ENCODE data around the gene CLRN3.

CLRN3 gene

GRCh38 chr10:127873901-127874470 is 18.8 kb downstream of the CLRN3 start:
- H3K4me1 ChIP-seq (ENCODE audit: insufficient read depth, low read length, poor library complexity, severe bottlenecking): no peaks in the 10 kb centered on the region
- H3K9ac ChIP-seq (ENCODE audit: low read depth, low read length, poor library complexity, severe bottlenecking): no peak overlapping the region
- no peaks in the 10 kb centered on the region for H4K20me1 ChIP-seq (ENCODE audit: insufficient read depth, low read length, poor library complexity, severe bottlenecking)
- no peak overlapping the region for H3K4me3 ChIP-seq (ENCODE audit: low read length, poor library complexity, severe bottlenecking)
- H3K9me2 ChIP-seq (replicated peaks; ENCODE audit: low read depth, low read length): no peaks in the 10 kb centered on the region
- H3K9me3 ChIP-seq (ENCODE audit: insufficient read depth, low read depth, low read length): peaks cover 2% of the 10 kb centered on the region; the same call in 1 of the 2 replicates
- no peak for TF ChIP-seq EZH2phosphoT487 (IDR thresholded peaks at IDR 0.05; ENCODE audit: borderline replicate concordance)
- TF ChIP-seq CTCF (conservative IDR thresholded peaks at IDR 0.05; ENCODE audit: low read length): no peak
- no peaks in the 10 kb centered on the region for H3K27me3 ChIP-seq (ENCODE audit: insufficient read depth, low read length, poor library complexity, severe bottlenecking)
- no peaks in the 10 kb centered on the region for H3K79me2 ChIP-seq (ENCODE audit: insufficient read depth, low read length)
- no peak overlapping the region for H3K4me2 ChIP-seq (ENCODE audit: low read depth, low read length, poor library complexity, severe bottlenecking)
- H3K36me3 ChIP-seq (ENCODE audit: insufficient read depth, low read length): no peaks in the 10 kb centered on the region
- no peak overlapping the region for H2AFZ ChIP-seq (ENCODE audit: low read length)
- no peaks in the 10 kb centered on the region for H3F3A ChIP-seq (ENCODE audit: low read depth)

DNA sequence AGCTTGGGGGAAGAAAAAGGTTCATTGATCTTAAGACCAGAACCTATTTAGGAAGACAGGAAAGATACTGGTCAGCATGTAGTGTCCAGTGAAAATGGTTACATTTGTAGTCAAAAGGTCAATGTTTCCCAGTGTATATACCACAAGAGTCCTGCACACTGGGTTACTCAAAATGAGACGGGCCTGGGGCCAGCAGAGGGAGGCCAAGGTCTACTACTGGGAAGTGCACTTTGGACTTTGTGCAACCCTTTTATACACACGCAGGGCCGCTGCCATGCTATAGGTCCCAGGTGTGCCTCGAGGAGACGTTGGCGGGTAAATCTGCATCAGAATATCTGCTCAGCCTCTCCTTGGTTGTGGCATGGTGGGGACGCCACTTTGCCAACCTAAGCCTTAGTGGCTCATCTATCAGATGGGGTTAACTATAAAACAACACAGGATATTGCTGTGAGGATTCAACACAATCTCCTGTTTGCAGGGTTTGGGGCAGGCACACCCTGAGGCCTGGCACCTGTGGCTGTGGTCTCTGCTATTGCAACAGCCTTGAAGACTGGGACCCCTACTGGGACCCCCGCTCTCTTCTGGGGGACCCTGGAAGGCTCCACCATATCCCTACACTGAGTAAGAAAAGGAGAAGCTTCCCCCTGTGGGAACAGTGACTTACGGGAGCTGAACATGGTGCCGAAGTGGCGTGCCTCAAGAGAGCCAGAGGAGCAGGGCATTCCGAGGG is 19.7 kb downstream of the CLRN3 start:
- Histone ChIP-seq H3F3A (ENCODE audit: low read depth) (no peaks in the 10 kb centered on the region), H3K9ac (ENCODE audit: low read depth, low read length, poor library complexity, severe bottlenecking) (no peak overlapping the region), H3K4me1 (ENCODE audit: insufficient read depth, low read length, poor library complexity, severe bottlenecking) (no peaks in the 10 kb centered on the region), H3K27me3 (ENCODE audit: insufficient read depth, low read length, poor library complexity, severe bottlenecking) (no peaks in the 10 kb centered on the region), H4K20me1 (ENCODE audit: insufficient read depth, low read length, poor library complexity, severe bottlenecking) (no peaks in the 10 kb centered on the region), H3K4me2 (ENCODE audit: low read depth, low read length, poor library complexity, severe bottlenecking) (no peak overlapping the region), H3K9me3 (ENCODE audit: insufficient read depth, low read depth, low read length) (peaks cover 2% of the 10 kb centered on the region; the same call in 1 of the 2 replicates), H3K9me2 (replicated peaks; ENCODE audit: low read depth, low read length) (no peaks in the 10 kb centered on the region), H3K36me3 (ENCODE audit: insufficient read depth, low read length) (no peaks in the 10 kb centered on the region), H2AFZ (ENCODE audit: low read length) (no peak overlapping the region), H3K79me2 (ENCODE audit: insufficient read depth, low read length) (no peaks in the 10 kb centered on the region), H3K4me3 (ENCODE audit: low read length, poor library complexity, severe bottlenecking) (no peak overlapping the region)
- TF ChIP-seq EZH2phosphoT487 (IDR thresholded peaks at IDR 0.05; ENCODE audit: borderline replicate concordance) (no peak), CTCF (conservative IDR thresholded peaks at IDR 0.05; ENCODE audit: low read length) (no peak)

- no peaks in the 10 kb centered on the region for H3K36me3 ChIP-seq (ENCODE audit: insufficient read depth, low read length)
- H3K4me2 ChIP-seq (ENCODE audit: low read depth, low read length, poor library complexity, severe bottlenecking): no peak overlapping the region
- H3K9me3 ChIP-seq (ENCODE audit: insufficient read depth, low read depth, low read length): peaks cover 2% of the 10 kb centered on the region; the same call in 1 of the 2 replicates
- no peaks in the 10 kb centered on the region for H3K9me2 ChIP-seq (replicated peaks; ENCODE audit: low read depth, low read length)
- H3F3A ChIP-seq (ENCODE audit: low read depth): no peaks in the 10 kb centered on the region
- no peaks in the 10 kb centered on the region for H3K27me3 ChIP-seq (ENCODE audit: insufficient read depth, low read length, poor library complexity, severe bottlenecking)
- no peak overlapping the region for H3K4me3 ChIP-seq (ENCODE audit: low read length, poor library complexity, severe bottlenecking)
- H3K79me2 ChIP-seq (ENCODE audit: insufficient read depth, low read length): no peaks in the 10 kb centered on the region
- no peak for TF ChIP-seq EZH2phosphoT487 (IDR thresholded peaks at IDR 0.05; ENCODE audit: borderline replicate concordance)
- TF ChIP-seq CTCF (conservative IDR thresholded peaks at IDR 0.05; ENCODE audit: low read length): no peak
- H3K9ac ChIP-seq (ENCODE audit: low read depth, low read length, poor library complexity, severe bottlenecking): no peak overlapping the region
- H3K4me1 ChIP-seq (ENCODE audit: insufficient read depth, low read length, poor library complexity, severe bottlenecking): no peaks in the 10 kb centered on the region
- H4K20me1 ChIP-seq (ENCODE audit: insufficient read depth, low read length, poor library complexity, severe bottlenecking): no peaks in the 10 kb centered on the region
- no peak overlapping the region for H2AFZ ChIP-seq (ENCODE audit: low read length)
Observed at GRCh38 chr10:127872011-127872761, 20.6 kb downstream of the CLRN3 start.

Measured in Loucy (cell line).